Measurements from ENCODE around the gene GGA3.

The GGA3 gene

GRCh38 chr17:75245011-75245410 is 16.4 kb downstream of the GGA3 start:
- DNase-seq (ENCODE audit: low read depth): no peak

GRCh38 chr17:75244133-75244866 is 17.1 kb downstream of the GGA3 start:
- no peak for DNase-seq (ENCODE audit: low read depth)

GRCh38 chr17:75242461-75243042 is 18.9 kb downstream of the GGA3 start:
- DNase-seq (ENCODE audit: low read depth): no peak

- DNase-seq (ENCODE audit: low read depth): no peak
These were observed 19.4 kb downstream of the GGA3 start for GRCh38 chr17:75241996-75242460.

GRCh38 chr17:75241502-75241901 is 19.9 kb downstream of the GGA3 start:
- no peak for DNase-seq (ENCODE audit: low read depth)

GRCh38 chr17:75241143-75241430 is 20.3 kb downstream of the GGA3 start:
- no peak for DNase-seq (ENCODE audit: low read depth)

- DNase-seq (ENCODE audit: low read depth): peak; percentile 41
These were observed 20.8 kb downstream of the GGA3 start for GRCh38 chr17:75240394-75241142.

- DNase-seq (ENCODE audit: low read depth): no peak
These were observed 21.5 kb downstream of the GGA3 start for GRCh38 chr17:75239778-75240393.

GRCh38 chr17:75239214-75239613 is 22.2 kb downstream of the GGA3 start:
- DNase-seq (ENCODE audit: low read depth): no peak

GRCh38 chr17:75238684-75239191 is 22.7 kb downstream of the GGA3 start:
- peak; percentile 56 for DNase-seq (ENCODE audit: low read depth)

GRCh38 chr17:75238020-75238580 is 23.3 kb downstream of the GGA3 start:
- DNase-seq (ENCODE audit: low read depth): no peak

- DNase-seq (ENCODE audit: low read depth): no peak
These were observed 24.0 kb downstream of the GGA3 start for GRCh38 chr17:75237100-75238014.

GRCh38 chr17:75232786-75233185 is 28.6 kb downstream of the GGA3 start:
- DNase-seq (ENCODE audit: low read depth): no peak

- no peak for DNase-seq (ENCODE audit: low read depth)
These were observed 29.5 kb downstream of the GGA3 start for GRCh38 chr17:75231741-75232464.

GRCh38 chr17:75231071-75231470 is 30.3 kb downstream of the GGA3 start:
- no peak for DNase-seq (ENCODE audit: low read depth)

- DNase-seq (ENCODE audit: low read depth): no peak
These were observed 32.6 kb downstream of the GGA3 start for GRCh38 chr17:75228847-75229246.

- DNase-seq (ENCODE audit: low read depth): no peak
These were observed 33.1 kb downstream of the GGA3 start for GRCh38 chr17:75228305-75228704.

- no peak for DNase-seq (ENCODE audit: low read depth)
These were observed 33.7 kb downstream of the GGA3 start for GRCh38 chr17:75227729-75228128.

- DNase-seq (ENCODE audit: low read depth): no peak
These were observed 36.4 kb downstream of the GGA3 start for GRCh38 chr17:75225016-75225415.

GRCh38 chr17:75219815-75220214 is 41.6 kb downstream of the GGA3 start:
- DNase-seq (ENCODE audit: low read depth): no peak

- DNase-seq (ENCODE audit: low read depth): no peak
These were observed 43.3 kb downstream of the GGA3 start for GRCh38 chr17:75218131-75218530.
